Left colon (tissue), 2 donors: ENCODE measurements around the gene PLAC8L1. TPM values are rescaled to one million over a fixed set of nuclear protein-coding genes. Genes with fewer than 3 reads are reported as not detected.

Experiments used
- ATAC-seq: fragments of 200-7000 bp; cut with Tn5 transposase; one replicate; pipeline ENCODE4 v1.9.1; 2020; ENCODE audit warnings: mild to moderate bottlenecking, moderate library complexity
- DNase-seq, 2 donors: peaks; one replicate each; pipeline ENCODE4 v3.0.0-alpha.2; 2020
- intact Hi-C, 2 donors: fragments of 100-400 bp; cut with DNase I in 1 of 2; cut with micrococcal nuclease in 1 of 2; formaldehyde crosslinking; loops; one replicate each; pipeline versions ENCODE4 v1.11.2 to v1.14.0; 2022; cut with DNase I, micrococcal nuclease
- total RNA-seq, 2 donors: library from RNA; stranded (reverse); fragmentation: NEBNext Ultra II Directional; extraction: Animal tissue kit (Norgen Biotek cat#: 25700); gene quantifications; one replicate each; pipeline ENCODE4 v1.2.1, GENCODE V29; 2021
- donor health status: DM: no; HTN: no; CAD: no.
- donor health status: DM: yes; HTN: yes; CAD: no.

The PLAC8L1 gene
- total RNA-seq, 2 donors from 2014 or later, result 0.49 TPM; not detected in 1

DNA sequence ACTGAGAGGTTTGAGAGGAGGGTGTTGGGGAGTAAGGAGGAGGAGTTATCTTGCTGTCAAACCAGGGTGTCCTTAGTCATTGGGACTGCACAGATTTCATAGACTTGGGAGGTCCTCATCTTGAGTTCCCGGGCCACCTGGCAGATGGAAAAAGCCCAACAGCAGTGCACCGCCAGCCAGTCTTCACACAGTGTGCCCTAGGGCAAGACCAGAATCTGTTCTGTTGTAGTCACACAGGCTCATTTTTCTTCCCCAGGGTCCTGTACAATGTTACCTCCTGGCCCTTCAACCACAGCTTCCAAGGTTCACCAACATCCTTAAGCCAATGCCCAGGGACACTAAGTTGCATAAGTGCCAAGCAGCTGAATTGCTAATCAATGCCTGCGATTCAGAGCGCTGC lies 21.0 kb downstream of the PLAC8L1 start:
- peak; percentile 14 for ATAC-seq
- DNase-seq, result no peak
- intact Hi-C loops, result no loop called here

DNA sequence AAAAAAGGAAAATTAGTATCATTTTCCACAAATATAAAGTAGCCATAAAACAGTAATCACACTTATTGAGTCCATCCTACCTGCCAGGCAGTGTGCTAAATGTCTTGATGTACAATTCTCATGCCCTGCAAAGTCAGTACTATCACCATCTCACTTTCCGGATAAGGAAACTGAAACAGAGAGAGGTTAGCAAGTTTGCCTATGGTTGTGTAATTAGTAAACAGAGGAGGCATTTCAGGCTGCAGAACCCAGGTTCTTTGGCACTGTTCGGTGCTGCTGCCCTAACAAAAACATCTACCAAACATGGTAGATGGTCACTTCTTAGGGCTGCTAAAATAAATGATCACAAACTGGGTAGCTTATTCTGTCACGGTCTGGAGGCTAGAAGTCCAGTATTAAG lies 22.6 kb downstream of the PLAC8L1 start:
- ATAC-seq (peak; percentile 16), DNase-seq (no peak)
- intact Hi-C loops, result no loop called here

DNA sequence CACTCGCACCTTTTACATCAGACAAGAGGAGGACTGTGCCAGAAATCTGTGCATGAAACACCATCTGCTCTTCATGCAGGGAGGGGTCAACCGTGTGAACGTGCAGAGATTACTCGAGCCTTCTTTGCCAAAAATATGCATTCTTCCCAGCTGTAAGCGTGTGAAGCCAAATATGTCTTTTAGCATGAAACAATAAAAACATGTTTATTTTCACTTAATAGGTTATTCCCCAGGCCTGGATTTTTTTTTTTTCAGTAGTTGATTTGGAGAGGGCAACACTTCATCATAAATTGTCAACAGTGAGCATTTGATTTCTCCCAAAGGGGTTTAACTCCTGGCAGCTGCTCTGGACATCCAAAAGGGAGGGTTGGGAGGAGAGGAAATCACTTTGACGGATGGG lies 23.8 kb downstream of the PLAC8L1 start:
- intact Hi-C loops, result no loop called here
- ATAC-seq, result no peak
- no peak for DNase-seq

DNA sequence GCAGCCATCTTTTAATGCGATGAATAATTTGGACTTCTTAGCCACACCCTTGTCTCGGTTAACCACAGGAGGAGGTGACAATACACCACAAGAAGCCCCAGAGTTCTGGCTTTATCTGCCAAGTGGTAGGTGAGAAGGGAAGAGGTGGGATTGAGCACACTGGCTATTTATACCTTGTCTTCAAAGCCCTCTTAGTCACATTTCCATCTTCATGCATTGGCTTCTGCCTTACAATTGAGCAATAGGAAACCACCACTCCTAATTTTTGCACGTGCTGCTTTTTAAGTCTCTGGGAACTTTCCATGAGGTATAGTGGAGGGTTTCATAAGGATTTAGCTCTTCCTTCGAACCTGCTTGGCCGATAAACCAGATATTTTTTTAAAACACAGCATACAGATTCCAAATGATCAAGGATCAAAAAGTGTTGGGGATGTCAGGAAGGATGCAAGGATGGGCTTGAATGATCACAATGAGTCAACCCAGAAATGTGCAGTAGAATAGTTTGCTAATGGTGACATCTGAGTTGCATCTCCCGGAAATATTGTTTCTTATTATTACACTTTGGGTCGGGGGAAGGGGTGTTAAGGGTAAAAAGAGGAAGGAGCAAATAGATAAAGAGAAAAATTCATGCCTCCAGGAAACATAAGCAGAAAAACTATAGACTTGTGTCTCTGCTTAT lies 25.5 kb downstream of the PLAC8L1 start:
- DNase-seq (no peak), ATAC-seq (no peak)
- intact Hi-C loops, result no loop called here

DNA sequence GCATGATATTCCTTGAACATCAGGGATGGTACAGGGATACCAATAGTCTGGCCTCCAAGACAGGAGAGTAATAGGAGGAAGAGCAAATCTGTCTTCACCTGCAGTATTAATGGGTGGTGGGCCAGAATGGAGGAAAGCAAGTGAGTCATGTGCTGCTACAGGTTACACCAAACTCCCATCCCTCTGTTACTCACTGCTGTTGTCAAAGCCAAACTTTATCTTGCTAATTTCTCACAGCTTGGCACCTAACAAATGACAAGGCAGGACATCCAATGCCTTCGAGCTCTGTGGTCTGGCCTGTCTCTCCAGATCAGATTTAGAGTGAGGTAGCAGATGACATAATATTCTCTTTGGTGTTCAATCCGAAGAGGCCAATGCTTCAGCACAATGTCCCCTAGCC lies 26.8 kb downstream of the PLAC8L1 start:
- intact Hi-C loops, result no loop called here
- ATAC-seq (no peak), DNase-seq (no peak)

DNA sequence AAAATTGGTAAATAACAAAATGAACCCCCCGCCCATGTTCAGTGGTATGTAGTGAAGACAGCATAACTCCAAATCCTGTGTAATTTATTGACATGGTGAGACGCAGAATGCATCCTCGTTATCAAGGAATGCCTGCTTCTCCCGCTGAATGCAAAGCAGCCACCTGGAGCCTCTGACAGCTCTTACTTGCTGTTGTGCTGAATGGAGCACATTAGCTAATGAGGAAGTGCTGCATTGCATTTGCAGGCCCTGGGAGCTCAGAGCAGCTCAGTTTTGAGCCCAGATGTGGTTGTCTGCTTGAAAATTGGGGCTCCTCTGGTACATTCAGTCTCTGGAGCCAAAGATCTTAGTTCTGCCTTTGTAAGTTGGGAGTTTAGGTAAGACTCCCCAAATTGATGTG lies 28.9 kb downstream of the PLAC8L1 start:
- intact Hi-C loops, result no loop called here
- ATAC-seq, result peak; percentile 37

DNA sequence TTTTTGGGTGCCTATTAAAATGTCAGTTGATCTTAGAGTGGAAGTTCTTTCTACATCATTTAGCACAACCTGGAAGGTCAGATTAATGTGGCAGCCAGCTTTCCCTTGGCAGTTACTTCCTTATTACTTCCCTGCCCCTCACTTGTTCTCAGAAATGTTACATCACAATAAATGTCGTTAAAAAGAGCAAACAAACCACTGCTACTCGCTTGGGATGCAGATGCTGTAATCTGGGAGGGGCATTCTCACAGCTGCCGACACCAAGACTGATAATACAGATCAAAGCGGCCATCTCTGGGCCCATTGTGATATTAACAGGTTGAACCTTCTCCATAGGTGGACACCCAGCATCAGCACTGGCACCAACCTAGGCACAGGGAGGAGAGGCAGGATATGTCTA lies 29.3 kb downstream of the PLAC8L1 start:
- peak; percentile 46 to 72 for DNase-seq
- ATAC-seq, result peak; percentile 90
- intact Hi-C loops, result no loop called here

More for the DNA sequence above, 28.9 kb downstream of the PLAC8L1 start:
- DNase-seq, result peak in 1 of 2 donors; percentile 11

DNA sequence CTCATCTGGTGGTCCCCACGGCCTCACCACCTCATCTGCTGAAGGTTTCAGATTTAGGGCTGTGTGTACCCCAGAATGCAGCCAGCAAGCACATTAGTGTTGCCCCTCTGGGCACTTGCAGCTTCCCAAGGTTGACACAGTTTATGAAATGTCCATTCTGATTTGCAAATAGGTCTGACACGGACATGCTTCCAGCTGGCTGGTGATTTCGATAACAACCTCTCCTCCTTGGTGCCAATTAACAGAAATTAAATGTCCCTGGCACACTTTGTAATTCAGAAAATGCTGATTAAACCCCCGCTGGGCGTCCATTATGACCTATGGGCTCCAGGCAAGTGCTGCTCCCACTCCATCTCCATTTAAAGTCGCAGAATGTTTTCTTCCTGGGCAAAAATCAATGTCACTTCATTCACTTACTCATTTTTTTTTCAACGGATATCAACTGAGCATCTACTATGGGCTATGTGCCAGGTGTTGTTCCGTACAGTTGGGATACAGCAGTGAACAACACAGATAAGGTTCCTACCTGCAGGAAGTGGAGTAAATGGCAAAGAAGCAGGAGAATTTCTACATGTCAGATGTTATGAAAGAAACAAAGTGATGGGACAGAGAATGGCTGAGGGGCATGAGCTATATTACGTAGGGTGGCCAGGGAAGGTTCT lies 32.0 kb downstream of the PLAC8L1 start:
- ATAC-seq (no peak), DNase-seq (peak in 1 of 2 donors; percentile 15)
- intact Hi-C loops, result no loop called here

DNA sequence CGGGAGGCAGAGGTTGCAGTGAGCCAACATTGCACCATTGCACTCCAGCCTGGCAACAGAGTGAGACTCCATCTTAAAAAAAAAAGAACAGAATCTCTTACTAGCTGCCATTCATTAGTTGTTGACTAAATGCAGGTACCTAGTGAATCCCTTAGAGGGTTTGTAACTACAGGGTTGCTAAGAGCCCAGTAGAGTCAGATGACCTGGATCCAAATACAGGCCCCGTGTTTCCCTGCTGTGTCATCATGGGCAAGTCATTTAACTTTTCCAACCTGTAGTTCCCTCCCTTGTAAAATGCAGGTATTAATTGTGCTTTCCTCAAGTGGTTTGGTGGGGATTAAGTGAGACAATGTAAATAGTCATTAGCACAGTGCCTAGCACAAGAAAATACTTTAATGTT lies 32.8 kb downstream of the PLAC8L1 start:
- intact Hi-C loops, result no loop called here
- ATAC-seq, result no peak
- DNase-seq, result no peak

DNA sequence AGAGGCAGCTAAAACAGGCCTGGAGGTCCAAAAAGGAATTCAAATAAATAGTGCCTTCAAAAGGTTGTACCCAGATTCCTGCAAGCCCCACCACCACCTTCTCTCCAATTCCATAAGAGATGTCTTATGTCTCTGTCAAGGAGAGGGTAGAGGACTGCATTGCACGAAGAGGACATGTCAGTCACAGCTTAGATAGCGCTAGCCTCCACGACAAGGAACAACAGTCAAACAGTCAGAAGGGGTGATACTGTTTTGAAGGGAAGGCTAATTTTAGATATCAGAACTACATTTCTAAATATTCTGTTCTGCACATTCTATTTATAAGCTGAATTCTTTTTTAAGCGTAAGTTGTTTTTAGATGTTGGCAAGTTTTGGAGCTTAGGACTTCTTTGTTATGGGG lies 34.2 kb downstream of the PLAC8L1 start:
- ATAC-seq (no peak), DNase-seq (no peak)
- intact Hi-C loops, result no loop called here

DNA sequence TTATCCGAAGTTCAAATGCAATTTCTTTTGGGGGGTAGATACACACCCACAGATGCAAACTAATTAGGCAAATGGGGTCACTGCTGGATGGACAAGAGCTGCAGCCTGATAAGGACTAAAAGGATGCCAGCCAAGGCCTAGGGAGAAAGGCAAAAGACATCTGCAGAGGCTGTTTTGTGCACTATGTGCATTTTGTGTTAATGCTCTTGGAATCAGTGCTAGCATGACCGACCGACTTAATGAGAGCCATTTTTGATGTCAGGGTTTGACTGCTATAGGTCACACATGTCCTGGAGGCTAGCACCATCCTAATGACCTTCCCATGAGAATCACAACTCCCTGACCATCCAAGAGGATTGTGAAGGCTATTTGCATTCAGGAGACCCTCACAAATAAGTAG lies 34.6 kb downstream of the PLAC8L1 start:
- DNase-seq (no peak), ATAC-seq (no peak)
- intact Hi-C loops, result no loop called here

DNA sequence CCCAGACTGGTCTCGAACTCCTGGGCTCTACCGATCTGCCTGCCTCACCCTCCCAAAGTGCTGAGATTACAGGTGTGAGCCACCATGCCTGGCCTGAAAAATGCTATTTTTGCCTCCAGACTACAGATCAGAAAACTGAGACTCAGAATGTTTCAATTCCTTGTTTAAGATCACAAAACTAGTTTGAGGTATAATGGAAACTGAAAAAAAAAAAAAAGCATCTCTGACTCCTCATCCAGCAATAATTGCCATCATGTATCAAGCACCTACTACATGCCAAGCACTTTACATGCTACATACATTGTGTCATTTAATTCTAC lies 35.6 kb downstream of the PLAC8L1 start:
- intact Hi-C loops, result no loop called here
- no peak for DNase-seq
- ATAC-seq, result no peak

DNA sequence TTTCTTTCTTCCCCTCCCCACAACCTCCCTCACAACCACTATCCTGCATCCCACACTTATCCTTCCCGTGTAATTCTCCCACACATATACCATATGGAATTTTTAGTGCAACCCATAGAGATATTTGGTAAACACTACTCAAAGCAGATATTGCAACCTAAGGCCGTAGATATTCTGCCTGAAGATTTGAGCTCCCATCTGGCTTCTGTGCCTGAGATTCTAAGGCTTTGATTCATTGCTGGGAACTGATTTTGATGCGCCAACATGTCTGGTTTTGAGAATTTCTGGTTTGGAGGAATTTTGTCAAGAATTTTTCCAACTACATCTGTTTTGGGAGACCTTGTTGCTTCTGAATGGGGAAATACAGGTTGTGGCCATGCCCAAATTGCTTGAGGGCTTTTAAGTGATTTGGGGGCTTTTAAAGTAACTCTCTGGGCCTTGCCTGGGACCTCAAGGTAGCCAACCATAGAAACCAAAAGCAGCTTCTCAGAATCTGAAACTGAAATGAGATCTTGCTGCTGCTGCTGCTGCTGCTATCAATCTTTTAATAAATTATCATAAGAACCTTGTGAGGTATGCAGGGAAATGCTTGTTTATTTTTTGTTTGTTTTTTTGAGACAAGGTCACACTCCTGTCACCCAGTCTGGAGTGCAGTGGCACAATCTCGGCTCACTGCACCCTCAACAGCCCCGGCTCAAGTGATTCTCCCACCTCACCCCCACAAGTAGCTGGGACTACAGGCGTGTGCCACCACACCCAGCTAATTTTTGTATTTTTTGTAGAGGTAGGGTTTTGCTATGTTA lies 36.2 kb downstream of the PLAC8L1 start:
- no peak for ATAC-seq
- intact Hi-C loops, result no loop called here
- DNase-seq, result no peak

DNA sequence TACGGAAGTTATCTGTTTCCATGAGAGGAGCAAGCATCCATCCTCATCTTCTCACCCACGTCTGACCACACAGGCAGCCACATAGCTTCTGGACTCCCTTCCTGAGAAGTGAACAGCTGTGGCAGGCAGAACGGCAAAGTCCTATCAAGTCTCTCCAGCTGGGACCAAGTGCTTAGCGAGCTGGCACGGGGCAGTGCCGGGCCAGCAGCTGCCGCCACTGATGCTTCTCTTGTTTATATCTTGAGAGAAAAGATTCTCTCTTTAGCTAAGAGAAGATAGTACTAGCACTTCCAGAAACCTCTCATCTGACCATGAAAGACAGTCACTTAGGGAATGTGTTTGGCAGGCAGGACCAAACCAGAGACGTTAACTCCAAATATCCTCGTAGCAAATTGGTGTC lies 37.2 kb downstream of the PLAC8L1 start:
- no peak for ATAC-seq
- DNase-seq, result no peak
- intact Hi-C loops, result no loop called here

DNA sequence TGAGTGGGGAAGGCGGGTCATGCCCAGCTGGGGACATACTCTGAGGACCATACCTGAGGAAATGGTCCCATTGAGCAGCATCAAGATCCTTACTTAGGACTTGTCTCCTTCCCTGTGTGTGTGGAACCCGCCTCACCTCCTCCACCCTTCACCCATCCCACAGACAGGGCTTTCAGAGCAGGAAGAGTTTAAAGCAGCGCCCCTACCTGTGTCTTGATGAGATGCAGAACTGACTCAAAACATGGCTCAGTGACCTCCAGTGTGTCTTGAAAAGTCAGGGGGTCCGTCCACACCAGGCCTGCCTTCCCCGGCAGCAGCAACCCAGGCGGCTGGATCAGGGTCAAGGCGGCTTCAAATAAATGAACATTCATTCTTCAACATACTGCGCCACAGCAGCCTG lies 38.4 kb downstream of the PLAC8L1 start:
- intact Hi-C loops, result no loop called here
- ATAC-seq (no peak), DNase-seq (no peak)

DNA sequence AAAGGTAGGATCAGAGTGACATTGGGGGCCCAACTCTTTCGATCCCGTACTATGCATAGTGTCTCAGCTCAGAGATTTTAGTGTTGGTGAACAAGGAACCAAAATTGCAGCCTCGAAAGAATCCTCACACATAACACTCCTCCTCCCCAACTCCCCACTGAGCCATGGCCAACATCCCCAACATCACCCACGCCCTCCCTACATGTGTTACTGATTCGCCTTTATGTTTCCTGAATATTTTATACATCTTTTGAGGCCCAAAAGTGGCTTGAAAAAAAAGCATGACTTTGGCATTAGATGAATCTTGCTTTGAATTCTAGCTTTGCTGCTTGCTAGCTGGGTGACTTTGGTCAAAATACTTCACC lies 45.2 kb downstream of the PLAC8L1 start:
- ATAC-seq (no peak), DNase-seq (no peak)
- intact Hi-C loops, result no loop called here

DNA sequence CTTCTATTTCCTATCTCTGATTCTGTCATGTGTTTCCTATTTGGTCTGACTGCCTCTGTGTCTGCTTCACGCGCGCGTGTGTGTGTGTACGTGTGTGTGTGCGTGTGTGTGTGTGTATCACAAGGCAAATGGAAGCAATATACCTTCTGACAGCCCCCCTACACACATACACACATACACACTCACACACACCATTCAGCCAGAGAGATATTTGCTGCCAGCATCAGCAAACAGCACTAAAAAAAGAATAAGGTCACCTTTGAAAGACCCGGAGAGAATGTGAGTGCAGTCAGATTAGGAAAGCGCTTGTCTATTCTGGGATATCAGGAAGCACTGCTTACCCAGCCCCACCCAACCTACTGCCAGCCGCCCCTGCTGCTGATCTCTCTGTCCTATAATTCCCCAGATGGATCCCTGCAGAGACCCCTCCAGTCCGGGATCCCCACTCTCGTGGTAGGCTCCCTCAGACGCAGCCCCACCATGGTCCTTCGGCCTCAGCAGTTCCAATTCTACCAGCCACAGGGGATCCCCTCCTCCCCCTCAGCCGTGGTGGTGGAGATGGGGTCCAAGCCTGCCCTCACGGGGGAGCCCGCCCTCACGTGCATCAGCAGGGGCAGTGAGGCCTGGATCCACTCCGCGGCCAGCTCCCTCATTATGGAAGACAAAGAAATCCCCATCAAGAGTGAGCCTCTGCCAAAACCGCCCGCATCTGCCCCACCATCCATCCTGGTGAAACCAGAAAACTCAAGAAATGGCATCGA lies 45.7 kb downstream of the PLAC8L1 start:
- intact Hi-C loops, result no loop called here
- no peak for DNase-seq
- ATAC-seq, result no peak

DNA sequence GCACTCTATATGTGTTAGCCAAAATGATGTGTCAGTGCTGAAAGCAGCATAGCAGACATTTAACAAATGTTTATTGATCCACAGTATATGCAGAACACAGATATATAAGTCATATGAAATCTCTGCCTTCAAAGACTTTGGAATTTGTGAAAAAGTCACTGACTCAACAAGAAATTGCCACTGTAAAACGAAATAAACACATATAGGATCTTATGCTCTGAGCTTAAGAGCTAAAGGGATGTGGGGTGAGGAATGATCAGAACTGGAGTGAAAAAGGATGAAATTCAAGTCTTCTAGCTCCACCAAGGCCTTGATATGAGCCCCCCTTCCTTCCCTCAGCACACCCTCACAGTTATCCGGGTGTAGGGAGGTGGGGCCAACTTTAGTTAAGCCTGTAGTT lies 49.9 kb downstream of the PLAC8L1 start:
- ATAC-seq (no peak), DNase-seq (no peak)
- intact Hi-C loops, result no loop called here

DNA sequence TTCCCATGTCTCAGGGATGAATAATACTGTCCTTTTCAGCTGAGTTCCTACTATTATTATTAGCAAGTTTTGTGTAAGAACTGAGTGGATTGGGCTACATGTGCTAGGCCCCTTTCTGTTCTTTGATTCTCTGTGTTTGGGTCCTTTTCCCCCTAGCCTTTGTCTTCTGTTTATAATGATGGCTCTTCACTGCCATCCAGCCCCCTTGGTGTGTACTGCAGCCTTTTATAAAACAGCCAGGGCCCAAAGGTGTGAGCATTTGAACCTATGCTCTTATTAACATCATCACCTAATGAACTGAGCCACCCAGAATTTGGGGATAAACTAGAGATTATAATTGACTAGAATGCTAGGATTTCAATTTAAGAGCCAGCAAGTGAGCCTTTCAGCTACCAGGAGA lies 52.6 kb downstream of the PLAC8L1 start:
- DNase-seq (no peak), ATAC-seq (no peak)
- intact Hi-C loops, result no loop called here

DNA sequence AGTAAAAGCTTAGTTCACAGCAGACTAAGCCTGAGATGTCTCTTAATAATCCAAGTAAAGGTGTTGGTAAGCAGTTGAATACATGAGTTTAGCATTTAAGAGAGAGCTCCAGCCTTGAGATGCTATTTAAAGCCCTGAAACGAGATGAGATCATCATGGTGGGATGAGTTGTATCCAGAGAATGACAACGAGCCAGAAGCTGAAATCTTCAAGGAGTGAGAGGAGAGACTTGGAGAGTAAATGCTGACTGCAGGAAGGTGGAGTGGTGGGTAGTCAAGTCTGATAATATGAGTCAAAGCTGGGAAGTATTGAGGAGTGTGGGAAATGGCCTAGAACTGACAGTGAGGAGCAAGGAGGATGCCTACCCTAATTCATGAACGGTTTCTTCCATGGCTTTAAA lies 53.7 kb downstream of the PLAC8L1 start:
- intact Hi-C loops, result no loop called here
- ATAC-seq, result no peak
- DNase-seq, result no peak
